ENCODE results near the gene FOXC2. TPM values are rescaled to one million over a fixed set of nuclear protein-coding genes. Genes with fewer than 3 reads are reported as not detected.
A peak's percentile ranks its signal among the peaks of the same experiment; 100 is the strongest.

FOXC2 gene
- polyA plus RNA-seq, 1 of the 3 experiments (the other 2 are of a cell fraction), result 1.3 TPM

- no peak for DNase-seq
- no peak overlapping the region for H2AFZ ChIP-seq (ENCODE audit: low read depth)
- no peak overlapping the region; the same call in 1 of the 2 replicates for H3K9ac ChIP-seq
- TF ChIP-seq TCF12 (IDR thresholded peaks at IDR 0.05) (no peak), IRF3 (IDR thresholded peaks at IDR 0.05; ENCODE audit: low read depth, low read length) (no peak), GABPA (IDR thresholded peaks at IDR 0.05; ENCODE audit: low read depth) (no peak), NFIC (IDR thresholded peaks at IDR 0.05; ENCODE audit: borderline replicate concordance) (no peak), REST (IDR thresholded peaks at IDR 0.05; ENCODE audit: low read depth, low read length) (no peak), CHD2 (IDR thresholded peaks at IDR 0.05; ENCODE audit: low read length, partially characterized antibody) (no peak), RCOR1 (IDR thresholded peaks at IDR 0.05; ENCODE audit: low read length) (no peak), CTCF (IDR thresholded peaks at IDR 0.05) (no peak), FOXM1 (IDR thresholded peaks at IDR 0.05; ENCODE audit: low read depth) (no peak), TEAD4 (IDR thresholded peaks at IDR 0.05; ENCODE audit: borderline replicate concordance, insufficient read depth) (no peak), EZH2phosphoT487 (IDR thresholded peaks at IDR 0.05; ENCODE audit: borderline replicate concordance, low read depth) (no peak), USF2 (IDR thresholded peaks at IDR 0.05; ENCODE audit: borderline replicate concordance, low read depth, low read length) (no peak), JUND (IDR thresholded peaks at IDR 0.05) (no peak)
- H3K4me2 ChIP-seq, result peak overlapping the region; percentile 92
- H3K36me3 ChIP-seq (replicated peaks in 1 of 2; ENCODE audit: control insufficient read depth in 1 of 2, insufficient read depth in 2 of 2, low read length in 1 of 2), result peaks cover 0 to 11% of the 10 kb centered on the region in 2 experiments
- no peaks in the 10 kb centered on the region for H3K9me2 ChIP-seq
- peaks cover 96% of the 10 kb centered on the region for H3K79me2 ChIP-seq (ENCODE audit: insufficient read depth)
- peak overlapping the region in 1 of 2 experiments; percentile 96; a peak in 2 of 4 replicates for H3K27ac ChIP-seq (ENCODE audit: low read depth in 2 of 2, low read length in 1 of 2)
- 17% methylated on average over 4 of the region's 4 CpGs for WGBS (ENCODE audit: low lambda C conversion rate)
- ChIA-PET POLR2A (no interaction called here), CTCF (interaction anchor here (1.0 to 3.1 kb wide), 3 partner anchors 10 to 488 kb away, joined by 3 to 17 read pairs (median 4); no protein-coding TSS in a partner anchor)
- H3K27me3 ChIP-seq (ENCODE audit: insufficient read depth), result no peaks in the 10 kb centered on the region
- no peak overlapping the region for H3K4me3 ChIP-seq (ENCODE audit: low read depth in 2 of 2, low read length in 1 of 2)
- peaks cover 4% of the 10 kb centered on the region; the same call in 1 of the 2 replicates for H4K20me1 ChIP-seq (ENCODE audit: insufficient read depth)
- no peaks in the 10 kb centered on the region for H3K9me3 ChIP-seq
- H3F3A ChIP-seq (replicated peaks; ENCODE audit: insufficient read depth), result peaks cover 35% of the 10 kb centered on the region
- peaks cover 0 to 31% of the 10 kb centered on the region in 2 experiments; a peak in 2 of 4 replicates for H3K4me1 ChIP-seq (ENCODE audit: control insufficient read depth in 1 of 2, insufficient read depth in 2 of 2, low read depth in 1 of 2, low read length in 1 of 2)
Measured at GRCh38 chr16:86574646-86575045, 8.0 kb downstream of the FOXC2 start.

All from SK-N-SH (cell line).